Thyroid gland (tissue), 4 donors: Measurements from ENCODE around the gene COL5A2. TPM values are rescaled to one million over a fixed set of nuclear protein-coding genes. Genes with fewer than 3 reads are reported as not detected.

ENCODE experiments used
- DNase-seq, 2 donors: peaks; one replicate each; pipeline ENCODE4 v3.0.0-alpha.2; 2019
- H3K27ac ChIP-seq, 3 donors: fragments of 200-600 bp; sonication (generic); 1 replicate in 2 of 3; 2 replicates in 1 of 3; pipeline ENCODE4 v1.5.1; 2016 to 2019; ENCODE audit warnings: mild to moderate bottlenecking in 1 of 3, moderate library complexity in 1 of 3
- H3K27me3 ChIP-seq: fragments of 200-600 bp; sonication (generic); one replicate; pipeline ENCODE4 v1.5.1; 2019
- H3K36me3 ChIP-seq, 2 donors: fragments of 200-600 bp; sonication (generic); one replicate each; pipeline ENCODE4 v1.5.1; 2016 to 2019
- H3K4me1 ChIP-seq, 2 donors: fragments of 200-600 bp; sonication (generic); one replicate each; pipeline ENCODE4 v1.5.1; 2017 to 2019
- H3K4me3 ChIP-seq, 3 donors: fragments of 200-600 bp; sonication (generic); replicated peaks in 1 of 3; 1 replicate in 2 of 3; 2 replicates in 1 of 3; pipeline ENCODE4 v1.5.1; 2016; ENCODE audit warnings: mild to moderate bottlenecking in 1 of 3
- H3K9me3 ChIP-seq: fragments of 200-600 bp; sonication (generic); one replicate; pipeline ENCODE4 v1.5.1; 2017
- CTCF ChIP-seq, 6 experiments: fragments of 200-600 bp in 3 of 6; fragments of 450-650 bp in 3 of 6; sonication (generic) in 3 of 6; IDR thresholded peaks; one replicate each; pipeline ENCODE4 v1.5.1; 2016 to 2019; ENCODE audit warnings: antibody characterized with exemption in 6 of 6, mild to moderate bottlenecking in 2 of 6, inconsistent platforms in 1 of 6, moderate library complexity in 1 of 6
- POLR2A ChIP-seq, 2 donors: fragments of 450-650 bp; IDR thresholded peaks; one replicate each; pipeline ENCODE4 v1.6.1; 2017; ENCODE audit warnings: antibody characterized with exemption in 2 of 2, mild to moderate bottlenecking in 2 of 2, moderate library complexity in 1 of 2
- WGBS, 2 donors: methylation state at CpG; one replicate each; pipeline ENCODE4 v1.1.5; 2017; 5-methylcytosine and 5-hydroxymethylcytosine counted together
- intact Hi-C: fragments of 100-400 bp; cut with DNase I; formaldehyde crosslinking; loops from one replicate; pipeline ENCODE4 v1.15.1; 2023
- total RNA-seq, 4 donors: library from RNA; depleted of rRNA; stranded (reverse); fragments of >200 nt; gene quantifications; one replicate each; pipeline ENCODE4 v1.2.3, GENCODE V29; 2016

The COL5A2 gene
- total RNA-seq, 4 donors from 2014 or later, result 10.9 to 22.5 (median 17.5) TPM

DNA sequence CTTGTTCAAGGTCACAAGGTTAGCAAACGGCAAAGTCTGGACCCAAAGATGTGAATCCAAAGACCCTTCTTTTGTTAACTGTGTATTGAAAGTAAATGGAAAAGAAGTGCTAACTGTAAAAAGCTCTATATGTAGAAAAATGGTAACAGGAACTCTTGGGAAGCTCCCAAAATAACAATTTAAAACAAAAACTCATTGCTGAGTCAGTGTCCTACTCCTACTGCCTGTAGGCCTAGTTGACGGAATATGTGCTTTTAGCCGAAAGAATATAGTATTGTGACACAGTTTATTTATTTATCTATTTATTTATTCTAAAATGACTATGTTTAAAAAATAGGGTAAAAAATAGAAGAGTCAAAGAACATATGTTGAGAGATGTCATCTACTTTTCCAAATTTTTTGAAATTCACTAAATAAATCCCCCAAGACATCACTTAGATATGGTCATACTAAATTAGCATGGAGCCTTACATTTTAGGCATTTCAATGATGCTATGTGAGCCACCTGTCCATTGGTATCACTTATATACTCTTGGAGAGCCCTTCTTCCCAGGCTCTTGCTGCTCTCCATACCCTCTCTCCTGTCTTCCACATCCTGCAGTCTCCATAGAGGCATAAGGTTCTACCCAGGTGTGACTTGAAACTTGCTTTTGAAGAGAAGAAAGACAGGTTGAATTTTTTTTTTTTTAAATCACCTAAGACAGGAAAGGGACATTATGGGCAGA, 13.7 kb downstream of the COL5A2 start:
- intact Hi-C loops, result no loop called here
- Histone ChIP-seq H3K36me3 (no peaks in the 10 kb centered on the region), H3K9me3 (no peaks in the 10 kb centered on the region), H3K27ac (no peak overlapping the region), H3K4me3 (no peak overlapping the region), H3K4me1 (peaks cover 0 to 8% of the 10 kb centered on the region in 2 donors), H3K27me3 (no peaks in the 10 kb centered on the region)
- DNase-seq, result no peak
- TF ChIP-seq POLR2A (IDR thresholded peaks at IDR 0.05) (no peak), CTCF (IDR thresholded peaks at IDR 0.05) (no peak)
- 95 to 97% methylated on average over 3 of the region's 3 CpGs for WGBS, 2 donors

DNA sequence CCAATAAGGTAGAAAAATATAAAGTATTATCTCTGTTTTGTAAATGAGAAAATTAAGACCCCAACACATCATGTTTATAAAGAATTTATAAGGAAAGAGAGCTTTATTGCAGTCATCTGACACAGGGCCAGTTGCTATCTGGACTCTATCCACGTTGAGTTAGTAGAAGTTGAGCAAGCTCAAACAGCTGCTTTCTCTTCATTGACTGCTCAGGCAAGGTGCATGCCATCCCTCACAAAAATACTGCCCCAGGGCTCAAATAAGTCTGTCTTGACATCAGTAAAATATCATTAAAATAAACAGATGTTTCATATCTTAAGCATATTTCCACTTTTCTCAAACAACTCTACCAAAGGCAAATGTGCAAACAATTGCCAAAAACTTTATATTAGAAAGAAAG, 14.8 kb downstream of the COL5A2 start:
- 17 to 23% methylated on average over 1 of the region's 1 CpG for WGBS, 2 donors
- Histone ChIP-seq H3K4me3 (no peak overlapping the region), H3K27ac (no peak overlapping the region), H3K27me3 (no peaks in the 10 kb centered on the region), H3K4me1 (peaks cover 0 to 8% of the 10 kb centered on the region in 2 donors), H3K36me3 (no peaks in the 10 kb centered on the region), H3K9me3 (no peaks in the 10 kb centered on the region)
- intact Hi-C loops, result no loop called here
- peak in 1 of 2 donors; percentile 13 for DNase-seq
- TF ChIP-seq CTCF (IDR thresholded peaks at IDR 0.05) (no peak), POLR2A (IDR thresholded peaks at IDR 0.05) (no peak)

DNA sequence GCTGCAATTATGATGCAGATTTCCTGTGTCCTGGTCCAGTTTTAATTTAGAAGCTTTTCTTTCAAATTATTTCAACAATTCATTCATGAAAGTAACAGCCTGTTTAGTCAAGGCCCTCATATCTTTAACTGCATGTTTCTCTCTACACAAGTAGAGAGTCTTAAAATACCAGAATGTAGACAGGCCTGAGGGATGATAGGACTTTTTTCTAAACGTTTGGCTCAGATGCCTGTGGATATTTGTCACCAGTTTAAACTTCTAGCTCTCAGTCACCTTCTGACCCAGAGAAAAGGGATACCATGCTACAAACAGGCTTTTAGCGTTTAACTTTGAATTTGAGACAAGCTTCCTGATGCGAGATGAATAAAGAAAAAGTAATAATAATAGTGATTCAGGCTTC, 15.7 kb downstream of the COL5A2 start:
- DNase-seq, result no peak
- Histone ChIP-seq H3K9me3 (no peaks in the 10 kb centered on the region), H3K36me3 (no peaks in the 10 kb centered on the region), H3K27me3 (no peaks in the 10 kb centered on the region), H3K4me3 (no peak overlapping the region), H3K4me1 (peaks cover 0 to 8% of the 10 kb centered on the region in 2 donors), H3K27ac (no peak overlapping the region)
- WGBS, 2 donors, result 43 to 57% methylated on average over 3 of the region's 3 CpGs
- TF ChIP-seq POLR2A (IDR thresholded peaks at IDR 0.05), result no peak
- no peak for TF ChIP-seq CTCF (IDR thresholded peaks at IDR 0.05)
- intact Hi-C loops, result no loop called here

DNA sequence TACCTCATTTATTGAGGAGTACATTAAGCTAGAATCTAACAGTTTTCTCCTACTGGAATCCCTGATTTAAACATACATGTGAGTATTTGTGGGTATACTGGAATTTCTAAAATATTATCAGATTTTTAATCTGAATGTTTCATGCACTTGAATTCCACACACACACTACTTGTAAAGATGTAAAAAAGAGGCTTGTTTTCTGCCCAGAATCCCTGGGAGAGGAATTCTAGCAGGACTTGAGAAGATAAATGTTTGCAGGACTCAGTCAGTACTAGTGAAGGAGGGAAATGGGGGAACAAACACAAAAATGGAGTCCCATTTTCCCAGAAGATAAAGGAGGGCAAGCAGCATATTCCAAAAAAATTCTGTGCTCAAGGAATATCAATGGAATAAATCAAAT, 17.0 kb downstream of the COL5A2 start:
- Histone ChIP-seq H3K27me3 (no peaks in the 10 kb centered on the region), H3K36me3 (no peaks in the 10 kb centered on the region), H3K4me3 (no peak overlapping the region), H3K4me1 (peaks cover 0 to 6% of the 10 kb centered on the region in 2 donors), H3K9me3 (no peaks in the 10 kb centered on the region), H3K27ac (no peak overlapping the region)
- DNase-seq, result no peak
- TF ChIP-seq POLR2A (IDR thresholded peaks at IDR 0.05), result no peak
- no peak for TF ChIP-seq CTCF (IDR thresholded peaks at IDR 0.05)
- intact Hi-C loops, result no loop called here

DNA sequence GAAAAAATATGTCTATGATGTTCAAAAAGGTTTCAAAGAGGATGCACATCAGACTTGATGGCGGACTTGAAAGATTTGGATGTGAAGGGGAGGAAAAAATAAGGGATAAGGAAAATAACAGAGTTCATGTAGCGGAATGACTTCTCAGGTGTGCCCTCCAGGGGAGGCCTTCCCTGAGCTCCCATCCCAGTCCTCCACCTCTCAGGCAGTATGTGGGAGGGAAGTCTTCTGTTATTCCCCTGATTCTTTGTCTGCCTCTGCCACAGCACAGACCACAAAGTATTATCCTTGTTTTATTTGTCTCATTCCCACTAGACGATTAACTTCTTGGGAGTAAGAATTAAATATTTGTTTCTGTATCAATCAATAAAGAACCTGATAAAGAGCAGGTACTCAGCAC, 17.7 kb downstream of the COL5A2 start:
- H3K4me3 ChIP-seq, result no peak overlapping the region
- H3K27ac ChIP-seq, result no peak overlapping the region
- no peak for DNase-seq
- H3K4me1 ChIP-seq, result no peaks in the 10 kb centered on the region
- H3K9me3 ChIP-seq, result no peaks in the 10 kb centered on the region
- H3K36me3 ChIP-seq, result no peaks in the 10 kb centered on the region
- intact Hi-C loops, result no loop called here
- WGBS, 2 donors, result 92 to 94% methylated on average over 3 of the region's 3 CpGs
- no peaks in the 10 kb centered on the region for H3K27me3 ChIP-seq
- no peak for TF ChIP-seq CTCF (IDR thresholded peaks at IDR 0.05)
- no peak for TF ChIP-seq POLR2A (IDR thresholded peaks at IDR 0.05)
